Keratinocyte (primary cell): ENCODE measurements around the gene STRN4.

ENCODE experiments used
- CTCF ChIP-seq, 3 experiments: IDR thresholded peaks in 1 of 3; conservative IDR thresholded peaks in 1 of 3; optimal IDR thresholded peaks in 1 of 3; 2 replicates in 2 of 3; 3 replicates in 1 of 3; pipeline versions ENCODE3 to v1.5.1; 2011; ENCODE audit warnings: low read length in 3 of 3, mild to moderate bottlenecking in 3 of 3, moderate library complexity in 2 of 3, control low read depth in 1 of 3, inconsistent platforms in 1 of 3; ENCODE audit not compliant: insufficient read depth in 2 of 3; ENCODE audit errors: extremely low read depth in 1 of 3
- EZH2 ChIP-seq: IDR thresholded peaks from one replicate; pipeline ENCODE4 v1.6.1; 2012; ENCODE audit warnings: inconsistent platforms, mild to moderate bottlenecking, low read length, moderate library complexity

GRCh38 chr19:46788262-46788967 lies 42.2 kb upstream of the STRN4 start, which contains the start of gene SLC1A5:
- TF ChIP-seq CTCF (optimal IDR thresholded peaks at IDR 0.05 in 1 of 3, IDR thresholded peaks at IDR 0.05 in 1 of 3, conservative IDR thresholded peaks at IDR 0.05 in 1 of 3; ENCODE audit: extremely low read depth in 1 of 3, insufficient read depth in 2 of 3, low read length in 3 of 3) (no peak), EZH2 (no peak)
